ENCODE results near the gene NKD2.
"Not testable (repeated sequence)": the region's sequence is repeated elsewhere in the genome, so short reads cannot be mapped to it uniquely, and the experiment has no call there.

The NKD2 gene, protein sequence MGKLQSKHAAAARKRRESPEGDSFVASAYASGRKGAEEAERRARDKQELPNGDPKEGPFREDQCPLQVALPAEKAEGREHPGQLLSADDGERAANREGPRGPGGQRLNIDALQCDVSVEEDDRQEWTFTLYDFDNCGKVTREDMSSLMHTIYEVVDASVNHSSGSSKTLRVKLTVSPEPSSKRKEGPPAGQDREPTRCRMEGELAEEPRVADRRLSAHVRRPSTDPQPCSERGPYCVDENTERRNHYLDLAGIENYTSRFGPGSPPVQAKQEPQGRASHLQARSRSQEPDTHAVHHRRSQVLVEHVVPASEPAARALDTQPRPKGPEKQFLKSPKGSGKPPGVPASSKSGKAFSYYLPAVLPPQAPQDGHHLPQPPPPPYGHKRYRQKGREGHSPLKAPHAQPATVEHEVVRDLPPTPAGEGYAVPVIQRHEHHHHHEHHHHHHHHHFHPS

GRCh38 chr5:1008451-1009358 is at the start of gene NKD2:
Gene NKD2 (plus strand): TSS chr5:1008802. CDS start chr5:1009058, 256 bp downstream.
- peak; percentile 48 for DNase-seq
- in situ Hi-C loops (cut with MboI; ENCODE audit: low pct_unique_long_range_greater_than_20kb, low sequenced_read_pairs): no loop called here

DNA sequence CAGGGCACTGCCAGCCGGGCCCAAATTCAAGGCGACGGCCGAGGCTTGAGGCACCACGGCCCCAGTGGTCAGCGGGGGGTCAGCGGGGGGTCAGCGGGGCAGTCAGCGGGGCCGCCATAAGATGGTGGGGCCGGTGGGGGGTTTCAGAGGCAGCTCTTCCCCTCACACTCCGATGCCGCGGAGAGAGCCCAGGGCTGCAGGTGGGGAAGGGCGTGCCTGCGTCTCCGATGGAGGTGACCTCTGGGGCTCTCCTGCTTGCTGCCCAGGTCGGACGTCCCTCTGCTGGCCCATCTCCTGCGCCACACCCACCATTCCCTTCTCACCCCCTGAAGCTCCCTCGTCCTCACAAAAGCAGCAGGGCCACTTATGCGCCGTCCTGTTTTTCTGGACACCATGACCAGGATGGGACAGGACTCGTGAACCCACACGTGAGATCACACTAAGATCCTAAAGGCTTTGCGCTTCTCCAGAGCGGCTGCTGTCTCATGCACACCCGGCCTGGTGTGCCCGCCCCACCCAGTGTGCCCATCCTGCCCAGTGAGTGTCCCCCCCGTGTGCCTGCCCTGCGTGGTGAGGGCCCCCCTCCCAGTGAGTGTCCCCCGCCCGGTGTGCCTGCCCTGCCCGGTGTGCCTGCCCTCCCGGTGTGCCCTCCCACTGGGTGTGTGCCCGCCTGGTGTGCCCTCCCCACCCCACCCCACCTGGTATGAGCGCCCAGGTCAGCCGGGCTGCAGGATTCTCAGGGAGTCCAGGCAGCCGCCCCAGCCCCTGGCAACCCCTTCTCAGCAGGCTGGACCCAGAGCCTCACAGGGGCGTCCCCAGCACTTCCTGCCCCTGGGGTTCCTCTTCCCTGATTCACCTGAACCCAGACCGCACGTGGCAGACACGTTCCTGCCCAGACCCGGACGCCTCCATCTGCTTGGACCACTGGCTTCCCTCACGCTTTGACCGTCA is 48.7 kb upstream of the NKD2 start:
- in situ Hi-C loops (cut with MboI; ENCODE audit: low pct_unique_long_range_greater_than_20kb, low sequenced_read_pairs): no loop called here
- DNase-seq: no peak

DNA sequence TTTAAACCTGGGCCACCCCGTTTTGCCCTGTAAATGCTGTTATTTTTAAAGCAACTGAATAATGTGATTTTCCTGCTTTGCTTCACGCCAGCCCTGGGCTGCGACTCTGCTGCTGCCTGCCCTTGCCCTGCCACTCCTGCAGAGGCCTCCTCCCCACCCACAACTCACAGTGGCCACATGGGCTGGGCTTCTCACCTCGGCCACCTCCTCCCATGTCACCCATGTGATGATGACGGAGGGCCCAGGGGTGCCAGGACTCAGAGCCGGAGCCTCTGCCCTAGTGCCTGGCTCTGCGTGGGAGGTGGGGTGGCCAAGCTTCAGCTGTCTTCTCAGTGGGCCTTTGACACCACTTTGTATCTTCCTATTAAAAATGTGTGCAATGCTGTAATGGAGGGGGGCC is 48.1 kb upstream of the NKD2 start:
- DNase-seq: no peak
- in situ Hi-C loops (cut with MboI; ENCODE audit: low pct_unique_long_range_greater_than_20kb, low sequenced_read_pairs): no loop called here

- in situ Hi-C loops (cut with MboI; ENCODE audit: low pct_unique_long_range_greater_than_20kb, low sequenced_read_pairs): no loop called here
- no peak for DNase-seq
Observed at GRCh38 chr5:961002-961710, 47.4 kb upstream of the NKD2 start.

DNA sequence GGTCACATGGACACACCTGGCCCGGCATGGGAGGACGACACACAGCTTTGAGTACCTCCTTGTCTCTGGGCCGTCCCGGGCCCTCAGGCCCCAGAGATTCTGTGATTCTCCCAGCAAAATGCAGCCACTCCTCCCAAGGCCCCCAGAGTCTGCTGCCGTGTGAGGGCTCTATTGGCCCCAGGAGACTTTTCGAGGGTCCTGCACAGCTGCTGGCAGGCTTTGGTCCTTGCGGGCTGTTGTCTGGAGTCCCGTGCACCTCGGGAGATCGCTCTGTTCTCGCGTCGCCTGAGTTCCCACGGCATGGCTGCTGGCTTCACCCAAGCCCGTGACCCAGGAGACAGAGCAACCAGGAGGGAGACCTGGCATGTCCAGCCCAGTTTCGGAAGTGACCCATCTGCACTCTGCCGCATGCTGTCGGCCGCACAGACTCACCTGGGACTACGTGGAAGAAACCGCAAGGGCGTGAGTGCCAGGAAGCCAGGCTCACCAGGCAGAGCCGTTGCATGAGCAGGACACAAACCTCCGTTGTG is 46.8 kb upstream of the NKD2 start:
- in situ Hi-C loops (cut with MboI; ENCODE audit: low pct_unique_long_range_greater_than_20kb, low sequenced_read_pairs): no loop called here
- no peak for DNase-seq

DNA sequence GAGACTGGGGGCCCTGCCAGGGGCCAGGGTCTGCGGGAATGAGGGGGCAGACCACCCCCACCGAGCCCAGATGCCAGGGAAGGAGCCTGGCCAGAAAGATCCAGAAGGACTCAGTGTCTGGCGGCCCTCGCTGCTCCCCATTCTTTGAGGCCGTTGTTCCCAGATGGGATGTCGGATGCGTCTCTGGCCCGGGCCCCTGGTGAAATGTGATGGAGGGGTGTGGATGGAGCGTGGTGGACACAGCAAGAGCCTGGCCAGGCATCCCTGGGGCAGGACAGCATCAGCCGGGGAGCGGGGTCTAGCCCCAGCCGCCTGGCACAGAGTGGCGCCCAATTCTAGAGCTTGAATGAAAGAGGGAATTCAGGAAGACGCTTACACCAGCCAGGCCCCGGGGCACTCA is 46.2 kb upstream of the NKD2 start:
- in situ Hi-C loops (cut with MboI; ENCODE audit: low pct_unique_long_range_greater_than_20kb, low sequenced_read_pairs): no loop called here
- no peak for DNase-seq

DNA sequence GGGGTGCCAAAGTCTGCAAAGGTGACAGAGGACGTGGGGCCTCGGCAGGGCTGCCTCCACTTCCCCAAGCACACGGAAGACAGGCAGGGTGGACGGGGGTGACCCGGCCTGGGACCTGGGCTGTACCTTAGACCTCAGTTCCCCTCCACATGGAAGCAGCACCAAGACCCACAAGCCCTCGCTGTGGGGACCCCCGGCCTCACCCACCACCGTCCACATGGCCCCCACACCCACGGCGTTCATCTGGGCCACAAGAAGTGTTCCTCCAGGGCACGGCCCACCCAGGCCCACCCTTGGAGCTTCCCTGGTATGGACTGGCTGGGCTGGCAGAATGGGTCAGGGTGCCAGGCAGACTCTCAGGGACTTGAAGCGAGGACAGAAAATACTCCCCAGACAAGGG is 45.8 kb upstream of the NKD2 start:
- in situ Hi-C loops (cut with MboI; ENCODE audit: low pct_unique_long_range_greater_than_20kb, low sequenced_read_pairs): no loop called here
- DNase-seq: no peak

GRCh38 chr5:963310-963672 is 45.3 kb upstream of the NKD2 start:
- in situ Hi-C loops (cut with MboI; ENCODE audit: low pct_unique_long_range_greater_than_20kb, low sequenced_read_pairs): no loop called here
- no peak for DNase-seq

DNA sequence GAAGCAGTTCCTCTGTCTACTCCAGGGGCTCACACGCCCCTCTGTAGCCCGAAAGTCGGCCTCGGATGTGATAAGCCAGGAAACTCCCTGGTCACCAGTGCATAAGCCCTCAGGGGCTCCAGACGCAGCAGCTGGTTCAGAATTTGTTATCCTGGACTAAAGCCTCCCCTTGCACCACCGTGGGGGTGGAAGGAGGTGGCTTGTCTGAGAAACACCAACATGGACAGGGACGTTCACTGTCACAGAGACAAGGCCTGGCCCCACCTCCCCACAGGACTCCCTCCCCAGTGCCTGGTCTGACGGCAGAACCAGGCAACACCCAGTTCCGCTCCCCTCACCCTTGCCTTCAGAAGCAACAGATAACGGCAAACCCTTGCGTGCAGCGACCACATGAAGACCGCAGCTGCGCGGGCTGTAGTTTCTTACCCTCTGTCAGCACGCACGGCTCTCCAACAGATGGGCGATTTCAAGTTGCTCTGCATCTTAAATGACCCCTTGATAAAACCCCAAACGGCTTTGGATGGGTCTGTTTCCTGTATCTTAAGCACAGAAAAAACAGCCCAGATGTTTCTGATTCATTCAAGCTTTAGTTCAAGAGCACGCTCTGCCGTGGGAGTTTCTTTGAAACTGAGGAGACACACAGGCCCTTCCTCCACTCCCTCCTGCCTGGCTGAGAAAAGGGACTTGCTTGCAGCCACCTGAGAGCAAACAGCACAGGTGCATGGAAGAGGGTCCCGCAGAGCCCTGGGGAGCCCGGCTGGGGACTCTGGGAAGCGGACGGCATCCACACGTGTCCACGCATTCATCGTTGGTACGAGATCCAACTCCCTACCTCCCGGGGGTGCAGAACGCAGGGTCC is 44.7 kb upstream of the NKD2 start:
- in situ Hi-C loops (cut with MboI; ENCODE audit: low pct_unique_long_range_greater_than_20kb, low sequenced_read_pairs): no loop called here
- peak; percentile 45 for DNase-seq

GRCh38 chr5:964821-965220 is 43.8 kb upstream of the NKD2 start:
- no peak for DNase-seq
- in situ Hi-C loops (cut with MboI; ENCODE audit: low pct_unique_long_range_greater_than_20kb, low sequenced_read_pairs): no loop called here

GRCh38 chr5:965604-966344 is 42.8 kb upstream of the NKD2 start:
- in situ Hi-C loops (cut with MboI; ENCODE audit: low pct_unique_long_range_greater_than_20kb, low sequenced_read_pairs): no loop called here
- DNase-seq: no peak

DNA sequence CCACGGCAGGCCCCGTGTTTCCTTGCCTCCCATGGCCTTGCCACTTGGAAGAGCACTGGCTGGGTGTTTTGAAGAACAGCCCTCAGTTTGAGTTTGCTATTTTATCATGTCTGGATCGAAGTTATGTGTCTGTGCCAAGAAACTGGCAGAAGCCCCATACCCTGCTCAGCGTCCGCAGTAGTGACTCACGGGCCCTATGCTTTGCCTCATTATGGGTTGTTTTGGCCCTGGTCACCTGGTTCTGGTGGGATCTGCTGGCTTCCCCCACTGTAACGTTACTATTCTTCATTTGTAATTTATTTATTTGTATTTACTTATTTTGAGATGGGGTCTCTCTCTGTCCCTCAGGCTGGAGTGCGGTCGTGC is 42.3 kb upstream of the NKD2 start:
- in situ Hi-C loops (cut with MboI; ENCODE audit: low pct_unique_long_range_greater_than_20kb, low sequenced_read_pairs): no loop called here
- no peak for DNase-seq

GRCh38 chr5:966941-967340 is 41.7 kb upstream of the NKD2 start:
- no peak for DNase-seq
- in situ Hi-C loops (cut with MboI; ENCODE audit: low pct_unique_long_range_greater_than_20kb, low sequenced_read_pairs): no loop called here

DNA sequence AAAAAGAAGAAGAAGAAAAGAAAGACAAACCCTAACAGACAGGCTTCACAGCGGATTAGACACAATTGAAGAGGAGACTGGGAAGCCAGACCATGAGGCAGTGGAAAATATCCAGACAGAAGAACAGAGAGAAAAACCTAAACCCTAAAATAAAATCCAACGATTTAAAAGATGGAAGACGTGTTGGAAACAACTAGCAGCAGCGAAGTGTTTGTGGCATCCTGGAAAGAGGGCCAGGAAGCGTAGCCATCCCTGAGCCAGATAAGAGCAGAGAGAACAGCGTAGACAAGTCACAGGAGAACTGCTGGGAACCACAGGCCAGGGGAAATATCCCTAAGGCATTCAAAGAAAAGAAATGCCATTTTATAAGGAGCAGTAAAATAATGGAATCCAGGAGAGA is 39.7 kb upstream of the NKD2 start:
- no peak for DNase-seq
- in situ Hi-C loops (cut with MboI; ENCODE audit: low pct_unique_long_range_greater_than_20kb, low sequenced_read_pairs): no loop called here

- in situ Hi-C loops (cut with MboI; ENCODE audit: low pct_unique_long_range_greater_than_20kb, low sequenced_read_pairs): no loop called here
- DNase-seq: no peak
Observed at GRCh38 chr5:969408-969839, 39.2 kb upstream of the NKD2 start.

GRCh38 chr5:972575-972974 is 36.0 kb upstream of the NKD2 start:
- in situ Hi-C loops (cut with MboI; ENCODE audit: low pct_unique_long_range_greater_than_20kb, low sequenced_read_pairs): not testable (repeated sequence)

More at GRCh38 chr5:972575-972974, 36.0 kb upstream of the NKD2 start:
- DNase-seq: not testable (repeated sequence)

Data from KBM-7 (cell line).